NCI-H2227 (cell line): ENCODE data around the gene KIR2DL1.
"Not testable (repeated sequence)": the region's sequence is repeated elsewhere in the genome, so short reads cannot be mapped to it uniquely, and the experiment has no call there.

Experiments
- DNase-seq: peaks from one replicate; lab custom pipeline; 2025; ENCODE audit not compliant: unreplicated experiment; lab: John Stamatoyannopoulos, UW

KIR2DL1 gene

DNA sequence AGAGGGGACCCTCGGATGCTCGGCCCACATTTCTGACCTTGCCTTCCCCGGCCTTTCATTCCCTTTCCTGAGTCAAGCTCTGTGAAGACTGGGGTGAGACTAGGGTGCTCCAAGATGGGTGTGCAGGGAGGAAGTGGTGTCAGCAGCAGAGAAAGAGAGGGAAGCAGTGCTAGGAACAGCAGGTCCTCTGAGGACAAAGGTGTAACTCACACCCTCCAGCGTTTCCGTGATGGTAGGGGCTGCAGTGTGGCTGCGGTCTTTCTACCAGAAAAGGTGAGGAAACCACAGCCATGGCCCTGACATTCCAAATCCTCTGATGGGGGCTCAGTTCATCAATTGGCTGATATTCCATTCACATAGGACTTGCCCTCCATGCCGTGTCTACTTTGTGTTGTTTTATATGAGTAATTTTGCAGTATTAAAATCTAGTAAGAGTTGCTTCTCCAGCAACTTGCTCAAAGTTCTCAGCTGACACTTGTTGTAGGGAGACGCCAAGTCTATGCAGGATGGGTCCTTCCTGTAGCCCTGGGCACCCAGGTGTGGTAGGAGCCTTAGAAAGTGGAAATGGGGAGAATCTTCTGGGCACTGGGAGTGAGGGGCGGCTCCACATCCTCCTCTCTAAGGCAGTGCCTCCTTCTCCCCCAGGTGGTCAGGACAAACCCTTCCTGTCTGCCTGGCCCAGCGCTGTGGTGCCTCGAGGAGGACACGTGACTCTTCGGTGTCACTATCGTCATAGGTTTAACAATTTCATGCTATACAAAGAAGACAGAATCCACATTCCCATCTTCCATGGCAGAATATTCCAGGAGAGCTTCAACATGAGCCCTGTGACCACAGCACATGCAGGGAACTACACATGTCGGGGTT is 48.3 kb downstream of the KIR2DL1 start:
- no peak for DNase-seq

DNA sequence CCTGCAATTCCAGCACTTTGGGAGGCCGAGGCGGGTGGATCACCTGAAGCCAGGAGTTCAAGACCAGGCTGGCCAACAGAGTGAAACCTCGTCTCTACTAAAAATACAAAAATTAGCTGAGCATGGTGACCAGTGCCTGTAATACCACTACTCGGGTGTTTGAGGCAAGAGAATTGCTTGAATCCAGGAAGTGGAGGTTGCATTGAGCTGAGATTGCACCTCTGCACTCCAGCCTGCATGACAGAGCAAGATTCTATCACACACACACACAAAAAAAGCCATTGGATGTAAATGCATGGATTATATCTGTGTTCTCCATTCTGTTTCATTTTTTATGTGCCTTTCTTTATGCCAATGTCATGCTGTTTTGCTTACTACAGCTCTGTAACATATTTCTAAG is 54.8 kb downstream of the KIR2DL1 start:
- not testable (repeated sequence) for DNase-seq

DNA sequence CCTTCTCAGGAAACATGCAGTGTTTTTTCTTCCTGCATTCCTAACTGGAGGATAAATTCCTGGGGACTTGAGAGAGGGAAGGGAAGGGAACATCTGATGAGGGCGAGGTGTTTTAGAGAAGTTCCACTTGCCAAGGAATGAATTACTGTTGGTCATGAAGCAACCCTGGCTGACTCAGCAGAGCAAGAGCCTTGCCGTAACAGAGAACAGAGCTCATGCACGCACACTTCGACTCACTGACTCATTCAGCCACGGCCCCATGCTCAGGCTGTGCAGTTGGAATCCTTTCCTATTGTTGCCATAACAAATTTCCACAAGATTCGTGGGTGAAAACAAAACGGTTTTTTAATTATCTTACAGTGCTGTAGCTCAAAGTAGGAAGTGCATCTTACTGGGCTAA is 55.7 kb downstream of the KIR2DL1 start:
- DNase-seq: not testable (repeated sequence)

GRCh38 chr19:54828064-54828463 is 58.5 kb downstream of the KIR2DL1 start:
- not testable (repeated sequence) for DNase-seq

DNA sequence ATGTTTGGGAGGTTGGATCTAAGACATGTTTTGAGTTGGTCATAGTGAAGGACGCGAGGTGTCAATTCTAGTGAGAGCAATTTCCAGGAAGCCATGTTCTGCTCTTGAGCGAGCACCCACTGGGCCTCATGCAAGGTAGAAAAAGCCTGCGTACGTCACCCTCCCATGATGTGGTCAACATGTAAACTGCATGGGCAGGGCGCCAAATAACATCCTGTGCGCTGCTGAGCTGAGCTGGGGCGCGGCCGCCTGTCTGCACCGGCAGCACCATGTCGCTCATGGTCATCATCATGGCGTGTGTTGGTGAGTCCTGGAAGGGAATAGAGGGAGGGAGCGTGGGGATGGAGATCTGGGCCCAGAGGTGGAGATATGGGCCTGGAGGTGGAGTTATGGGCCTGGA is 62.9 kb downstream of the KIR2DL1 start, which contains the start of gene KIR2DS4:
Gene KIR2DS4, plus strand, starts transcription at position 181 of the 400 bp plus-strand sequence.
- DNase-seq: not testable (repeated sequence)
